GM19467 (cell line): ENCODE data around the gene SMIM10.
"Not testable (repeated sequence)": the region's sequence is repeated elsewhere in the genome, so short reads cannot be mapped to it uniquely, and the experiment has no call there.

Source experiments
- ATAC-seq: cut with Tn5 transposase; IDR thresholded peaks from one replicate; pipeline ENCODE4 v1.9.1; 2021; ENCODE audit warnings: mild to moderate bottlenecking, moderate library complexity; ENCODE audit not compliant: unreplicated experiment

The SMIM10 gene

DNA sequence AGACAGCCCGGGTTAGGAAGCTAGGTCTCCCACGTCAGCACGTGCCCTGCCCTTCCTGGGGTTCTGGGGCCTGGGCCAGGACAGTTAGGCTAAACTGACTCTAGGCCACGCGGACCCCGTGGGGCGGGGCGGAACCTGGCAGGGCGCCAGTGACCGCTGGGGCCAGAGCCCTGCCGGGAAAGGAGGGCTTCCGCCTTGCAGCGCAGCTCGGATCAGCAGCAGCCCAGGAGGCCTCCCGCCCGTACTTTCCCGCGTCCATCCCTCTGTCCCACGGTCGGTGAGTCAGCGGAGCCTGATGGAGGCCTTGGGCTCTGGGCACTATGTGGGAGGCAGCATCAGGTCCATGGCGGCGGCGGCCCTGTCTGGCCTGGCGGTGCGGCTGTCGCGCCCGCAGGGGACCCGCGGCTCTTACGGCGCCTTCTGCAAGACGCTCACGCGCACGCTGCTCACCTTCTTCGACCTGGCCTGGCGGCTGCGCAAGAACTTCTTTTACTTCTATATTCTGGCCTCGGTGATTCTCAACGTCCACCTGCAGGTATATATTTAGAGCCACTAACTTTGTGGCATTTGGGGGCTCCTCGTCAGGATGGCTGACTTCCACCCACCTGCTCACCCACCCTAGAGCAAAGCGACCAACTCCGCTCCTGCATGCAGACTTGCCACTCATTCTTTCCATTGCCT lies at the start of gene SMIM10:
Gene SMIM10 (plus strand): TSS at position 191 of the 681 bp plus-strand sequence. CDS start 105 bp downstream, at position 296.
- no peak for ATAC-seq

DNA sequence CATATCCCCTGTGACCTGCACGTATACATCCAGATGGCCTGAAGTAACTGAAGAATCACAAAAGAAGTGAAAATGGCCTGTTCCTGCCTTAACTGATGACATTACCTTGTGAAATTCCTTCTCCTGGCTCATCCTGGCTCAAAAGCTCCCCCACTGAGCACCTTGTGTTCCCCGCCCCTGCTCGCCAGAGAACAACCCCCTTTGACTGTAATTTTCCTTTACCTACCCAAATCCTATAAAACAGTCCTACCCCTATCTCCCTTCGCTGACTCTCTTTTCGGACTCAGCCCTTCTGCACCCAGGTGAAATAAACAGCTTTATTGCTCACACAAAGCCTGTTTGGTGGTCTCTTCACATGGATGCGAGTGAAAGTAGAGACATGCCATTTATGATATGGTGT lies 44.4 kb upstream of the SMIM10 start:
- ATAC-seq, result not testable (repeated sequence)

DNA sequence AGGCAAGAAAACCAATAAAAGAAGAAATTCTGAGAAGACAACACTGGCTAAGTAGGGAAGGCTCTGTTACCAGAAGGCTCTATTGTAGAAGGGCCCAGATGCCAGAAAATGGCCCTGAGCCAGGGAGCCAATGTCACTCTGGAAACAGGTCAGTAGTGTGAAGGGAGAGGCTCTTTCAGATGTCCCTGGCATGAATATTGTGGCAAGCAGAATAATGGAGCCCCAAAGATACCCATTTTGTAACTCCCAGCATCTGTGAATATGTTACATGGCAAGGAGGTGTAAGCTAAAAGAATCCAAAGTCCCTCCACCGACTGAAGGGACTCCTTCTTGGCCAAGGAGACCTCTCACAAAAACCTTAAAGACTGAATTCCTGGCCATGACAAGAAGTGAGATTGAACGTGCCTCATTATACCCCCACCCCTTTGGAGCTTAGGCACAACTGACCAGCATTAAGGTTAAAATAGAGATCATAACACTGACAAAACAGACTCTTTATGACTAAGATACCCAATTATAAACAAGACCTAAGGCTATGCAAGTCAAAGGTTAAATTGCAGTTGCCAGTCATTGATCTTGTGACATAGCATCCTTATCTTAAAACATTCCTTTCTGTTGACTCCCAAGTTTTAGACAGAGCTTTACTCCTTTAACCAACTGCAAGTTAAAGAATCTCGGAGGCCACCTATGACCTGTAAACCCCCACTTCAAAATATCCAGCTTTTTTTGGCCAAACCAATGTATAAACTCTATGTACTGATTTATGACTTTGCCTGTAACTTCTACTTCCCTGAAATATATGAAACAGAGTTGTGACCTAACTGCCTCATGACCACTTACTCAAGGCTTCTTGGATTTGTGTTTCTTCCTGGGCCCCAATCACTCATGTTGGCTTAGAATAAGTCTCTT lies 42.2 kb upstream of the SMIM10 start:
- ATAC-seq, result no peak

DNA sequence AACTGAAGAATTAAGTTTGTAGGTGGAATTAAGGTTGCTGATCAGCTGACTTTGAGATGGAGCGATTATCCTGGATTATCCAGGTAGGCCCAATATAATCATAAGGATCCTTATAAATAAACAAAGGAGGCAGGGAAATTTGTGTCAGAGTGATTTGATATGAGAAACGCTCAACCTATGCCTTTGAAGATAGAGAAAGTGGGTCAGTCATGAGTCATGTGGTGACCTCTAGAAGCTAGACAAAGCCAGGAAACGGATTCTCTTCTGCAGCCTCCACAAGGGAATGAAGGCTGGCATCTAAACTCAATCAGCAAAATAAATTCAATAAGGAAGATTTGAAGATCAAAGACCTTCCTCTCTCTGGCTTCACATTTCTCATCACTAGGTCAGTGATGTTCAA lies 41.5 kb upstream of the SMIM10 start:
- ATAC-seq, result no peak

DNA sequence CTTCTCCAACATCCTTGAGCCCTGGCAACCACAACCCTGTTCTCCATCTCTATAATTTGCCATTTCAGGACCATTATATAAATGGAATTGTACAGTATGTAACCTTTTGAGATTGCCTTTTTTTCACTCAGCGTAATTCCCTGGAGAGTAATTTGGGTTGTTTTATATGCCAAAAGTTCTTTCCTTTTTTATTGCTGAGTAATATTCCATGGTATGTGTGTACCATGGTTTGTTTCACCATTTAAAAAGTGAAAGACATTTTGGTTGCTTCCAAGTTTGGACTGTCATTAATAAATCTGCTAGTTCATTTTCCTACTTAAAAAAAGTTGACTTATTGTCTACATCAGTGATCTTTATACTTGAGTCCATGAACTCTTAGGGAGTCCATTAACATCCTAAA lies 33.0 kb upstream of the SMIM10 start:
- no peak for ATAC-seq

DNA sequence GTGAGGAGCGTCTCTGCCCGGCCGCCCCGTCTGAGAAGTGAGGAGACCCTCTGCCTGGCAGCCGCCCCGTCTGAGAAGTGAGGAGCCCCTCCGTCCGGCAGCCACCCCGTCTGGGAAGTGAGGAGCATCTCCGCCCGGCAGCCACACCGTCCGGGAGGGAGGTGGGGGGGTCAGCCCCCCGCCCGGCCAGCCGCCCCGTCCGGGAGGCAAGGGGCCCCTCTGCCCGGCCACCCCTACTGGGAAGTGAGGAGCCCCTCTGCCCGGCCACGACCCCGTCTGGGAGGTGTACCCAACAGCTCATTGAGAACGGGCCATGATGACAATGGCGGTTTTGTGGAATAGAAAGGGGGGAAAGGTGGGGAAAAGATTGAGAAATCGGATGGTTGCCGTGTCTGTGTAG lies 30.4 kb upstream of the SMIM10 start:
- ATAC-seq, result not testable (repeated sequence)

DNA sequence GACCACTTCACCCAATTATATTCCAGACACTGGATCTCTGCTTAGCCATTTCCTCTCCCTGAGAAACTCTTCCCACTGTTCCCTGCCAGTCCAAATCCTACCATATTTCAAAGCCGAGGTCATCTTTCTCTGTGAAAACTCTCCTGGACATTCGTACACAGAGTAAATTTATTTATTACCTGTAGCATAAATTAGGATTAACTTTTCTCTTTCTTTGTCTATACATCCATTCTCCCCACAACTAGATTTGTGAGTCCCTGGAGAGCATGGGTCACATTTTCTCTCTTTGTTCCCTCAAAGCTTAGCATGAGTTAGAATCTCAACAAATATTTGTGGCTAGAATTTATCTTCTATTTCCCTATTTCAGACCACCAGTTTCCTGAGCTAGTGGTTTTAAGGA lies 27.8 kb upstream of the SMIM10 start:
- no peak for ATAC-seq

DNA sequence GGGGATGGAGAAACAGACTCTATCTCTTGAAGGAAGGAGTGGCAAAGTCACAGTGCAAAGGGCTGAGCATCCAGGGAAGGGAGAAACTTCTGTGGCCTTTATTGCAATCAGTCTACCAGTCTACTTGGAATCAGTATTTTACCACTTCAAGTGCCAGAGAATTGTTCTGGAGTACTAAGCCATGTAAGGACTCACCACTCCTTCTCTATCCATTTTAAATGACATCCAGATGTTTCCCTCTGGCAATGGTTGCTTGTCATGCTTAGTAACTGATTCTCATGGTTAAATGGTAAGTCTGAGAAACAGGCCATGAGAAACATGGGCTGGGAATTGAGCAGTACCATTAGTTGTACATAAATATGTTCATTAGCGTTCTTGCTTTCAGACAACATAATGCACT lies 21.1 kb upstream of the SMIM10 start:
- ATAC-seq, result no peak

DNA sequence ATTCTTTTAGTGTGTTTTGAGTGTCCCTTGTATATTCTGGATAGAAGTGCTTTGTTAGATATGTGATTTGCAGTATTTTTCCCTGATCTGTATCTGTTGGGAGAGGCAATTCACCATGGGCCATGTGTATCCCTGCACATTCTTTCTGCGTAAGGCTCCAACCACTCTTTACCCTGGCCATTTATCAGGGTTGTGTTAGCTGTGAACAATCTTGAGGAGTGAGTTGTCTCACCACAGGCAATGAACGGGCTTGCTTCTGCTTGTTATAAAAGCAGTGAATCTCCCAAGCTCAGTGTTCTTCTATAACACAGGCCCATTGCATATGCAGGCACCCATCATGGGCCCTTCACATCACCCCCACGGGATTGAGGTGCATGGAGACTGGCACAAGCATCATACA lies 18.9 kb upstream of the SMIM10 start:
- ATAC-seq, result no peak

DNA sequence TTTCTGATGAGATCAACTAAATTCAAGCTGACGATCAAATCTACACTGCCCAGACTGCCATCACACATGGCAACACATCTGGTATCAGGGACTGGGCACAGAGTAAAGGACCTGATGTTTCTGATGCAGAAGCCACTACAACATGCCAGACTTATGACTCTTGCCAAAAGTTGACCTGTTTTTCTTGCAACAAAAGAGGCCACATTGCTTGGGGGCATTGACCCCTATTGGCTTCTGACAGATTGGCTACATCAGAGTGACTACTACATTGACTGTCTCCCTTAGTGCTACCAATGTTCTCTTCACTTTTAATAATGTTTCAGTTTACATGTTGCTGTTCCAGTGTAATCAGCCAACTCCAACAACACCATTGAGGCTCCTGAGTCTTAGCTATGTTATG lies 15.3 kb upstream of the SMIM10 start:
- no peak for ATAC-seq

DNA sequence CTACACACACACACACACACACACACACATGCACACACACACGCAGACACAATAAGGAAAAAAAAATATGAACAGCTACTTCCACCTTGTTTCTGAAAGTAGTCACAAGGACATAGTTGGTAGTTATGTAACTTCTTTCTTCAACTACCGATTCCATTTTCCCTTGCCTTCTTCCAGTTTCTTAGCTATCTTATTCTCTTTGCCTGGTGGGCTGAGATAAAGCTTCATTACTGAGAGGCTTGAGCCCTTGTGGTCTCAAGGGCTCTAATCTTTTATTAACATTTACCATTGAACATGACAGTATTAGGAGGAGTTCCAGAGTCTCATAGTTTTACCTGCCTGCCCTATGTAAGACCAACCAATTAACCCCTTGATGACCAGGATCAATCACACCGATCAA lies 8.9 kb upstream of the SMIM10 start:
- ATAC-seq, result no peak

DNA sequence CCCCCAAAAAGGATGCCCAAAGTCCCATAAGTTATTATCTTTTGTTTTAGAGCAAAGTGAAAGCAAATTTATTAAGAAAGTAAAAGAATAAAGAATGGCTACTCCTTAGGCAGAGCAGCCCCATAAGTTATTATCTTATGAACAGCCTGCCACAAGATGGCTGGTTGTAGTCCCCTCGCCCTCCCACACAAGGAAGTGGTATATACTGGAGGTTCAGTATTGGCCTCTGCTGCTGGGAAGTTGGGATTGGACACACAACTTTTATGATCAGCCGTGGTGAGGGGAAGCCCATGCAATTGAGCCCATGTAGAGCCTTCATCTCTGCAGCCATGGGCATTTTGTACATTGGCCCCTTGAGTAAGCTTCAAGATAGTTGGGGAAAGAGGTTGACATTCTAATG lies 8.0 kb upstream of the SMIM10 start:
- ATAC-seq, result no peak

DNA sequence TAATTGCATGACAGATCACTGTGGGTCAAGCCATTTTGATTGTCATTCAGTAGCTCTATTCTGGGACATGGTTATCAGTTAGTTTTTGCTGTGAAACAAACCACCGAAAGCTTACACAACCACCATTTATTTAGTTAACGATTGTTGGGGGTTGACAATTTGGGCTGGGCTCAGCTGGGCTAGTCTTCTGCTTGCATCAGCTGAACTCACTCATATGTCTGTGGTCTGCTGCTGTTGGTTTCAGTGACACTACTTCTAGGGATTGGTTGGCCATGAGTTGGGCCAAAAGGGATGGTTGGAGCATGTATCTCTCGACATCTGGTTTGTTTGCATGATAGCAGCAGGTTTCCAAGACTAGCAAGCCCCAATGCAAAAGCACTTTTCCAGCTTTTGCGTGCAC lies 5.3 kb upstream of the SMIM10 start:
- no peak for ATAC-seq

DNA sequence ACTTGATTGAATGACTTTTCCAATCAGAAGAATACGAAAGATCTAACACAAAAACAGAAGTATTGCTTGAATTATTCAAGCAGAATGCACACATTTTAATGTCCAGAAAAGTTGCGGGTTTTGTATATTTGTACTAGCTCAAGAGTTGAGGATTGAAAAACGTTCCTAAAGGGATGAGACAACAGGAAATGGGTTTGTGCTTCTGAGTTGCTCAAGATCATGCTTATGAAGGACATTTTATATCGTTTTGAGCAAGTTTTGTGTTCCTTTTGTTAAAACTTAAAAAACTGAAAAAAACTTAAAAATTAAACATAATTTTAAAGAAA lies 353 bp upstream of the SMIM10 start:
- ATAC-seq, result no peak

DNA sequence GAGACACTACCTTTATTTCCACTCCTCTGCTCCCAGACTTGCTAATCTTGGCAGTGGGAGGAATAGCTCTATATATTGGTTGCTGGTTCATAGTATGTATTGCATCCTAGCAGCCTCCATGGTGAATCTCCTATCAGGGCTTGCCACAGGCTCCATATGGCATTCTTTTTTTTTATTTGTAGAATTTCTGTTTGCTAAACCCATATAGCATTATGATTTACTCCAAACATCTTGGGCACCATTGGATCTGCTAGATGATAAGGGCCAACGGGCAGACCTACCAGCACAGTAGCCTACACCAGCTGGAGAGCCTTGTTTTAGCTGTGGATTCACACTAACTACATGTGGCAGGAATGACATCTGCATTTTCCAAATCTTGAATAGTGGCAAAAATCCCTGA lies 6.9 kb downstream of the SMIM10 start:
- no peak for ATAC-seq

DNA sequence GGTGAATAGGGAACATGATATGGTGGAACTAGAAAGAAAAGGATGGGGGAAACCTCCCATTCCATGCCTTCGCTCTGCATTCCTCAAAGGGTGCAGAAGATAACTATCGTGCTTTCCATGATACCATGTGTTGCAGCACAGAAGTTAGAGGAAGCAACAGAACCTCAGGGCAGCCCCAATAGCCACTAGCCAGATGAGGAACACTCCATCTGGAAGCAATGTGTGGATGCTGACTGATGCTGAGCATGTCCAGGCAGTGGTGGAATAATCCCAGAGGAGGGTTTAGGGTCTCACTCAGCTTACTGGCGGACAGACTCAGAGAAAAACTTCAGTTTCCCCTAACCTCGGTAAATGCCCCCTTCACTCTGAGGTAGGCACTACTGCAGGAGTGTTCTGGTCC lies 7.5 kb downstream of the SMIM10 start:
- ATAC-seq, result no peak

DNA sequence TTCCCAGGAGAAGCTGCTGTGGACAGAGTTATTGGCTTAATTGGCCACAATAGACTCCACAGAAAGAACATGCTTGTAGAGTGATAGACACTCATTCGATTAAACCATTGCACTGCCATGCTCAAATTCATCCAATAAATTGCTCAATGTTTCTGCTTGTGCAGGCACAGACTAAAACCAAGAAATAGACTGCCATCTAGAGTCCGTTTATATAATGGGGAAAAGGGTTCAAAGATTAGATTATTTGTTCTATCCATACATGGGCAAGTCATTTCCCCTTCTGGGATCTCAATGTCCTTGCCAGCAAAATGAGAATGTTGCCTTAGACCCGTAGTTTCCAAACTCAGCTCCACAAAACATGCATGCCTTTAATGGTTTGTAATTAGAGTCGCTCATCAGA lies 8.7 kb downstream of the SMIM10 start:
- ATAC-seq, result no peak

DNA sequence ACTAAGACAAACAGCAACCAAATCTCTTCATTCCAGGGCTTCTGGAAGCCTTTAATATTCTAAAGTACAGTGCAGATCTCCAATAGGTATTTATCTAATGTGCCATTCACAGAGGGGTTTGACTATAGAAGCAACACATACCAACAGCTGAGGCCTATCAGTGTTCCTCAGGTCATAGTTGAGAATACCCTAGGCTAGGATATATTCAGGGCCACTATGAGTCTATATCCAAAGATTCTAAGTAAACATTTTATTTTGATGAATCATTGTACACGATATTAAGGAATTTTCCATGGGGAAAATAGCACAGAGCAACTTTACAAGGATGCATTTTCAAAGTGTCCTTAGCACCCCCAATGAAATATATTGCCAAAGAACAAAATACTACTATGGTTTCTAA lies 9.7 kb downstream of the SMIM10 start:
- ATAC-seq, result no peak

DNA sequence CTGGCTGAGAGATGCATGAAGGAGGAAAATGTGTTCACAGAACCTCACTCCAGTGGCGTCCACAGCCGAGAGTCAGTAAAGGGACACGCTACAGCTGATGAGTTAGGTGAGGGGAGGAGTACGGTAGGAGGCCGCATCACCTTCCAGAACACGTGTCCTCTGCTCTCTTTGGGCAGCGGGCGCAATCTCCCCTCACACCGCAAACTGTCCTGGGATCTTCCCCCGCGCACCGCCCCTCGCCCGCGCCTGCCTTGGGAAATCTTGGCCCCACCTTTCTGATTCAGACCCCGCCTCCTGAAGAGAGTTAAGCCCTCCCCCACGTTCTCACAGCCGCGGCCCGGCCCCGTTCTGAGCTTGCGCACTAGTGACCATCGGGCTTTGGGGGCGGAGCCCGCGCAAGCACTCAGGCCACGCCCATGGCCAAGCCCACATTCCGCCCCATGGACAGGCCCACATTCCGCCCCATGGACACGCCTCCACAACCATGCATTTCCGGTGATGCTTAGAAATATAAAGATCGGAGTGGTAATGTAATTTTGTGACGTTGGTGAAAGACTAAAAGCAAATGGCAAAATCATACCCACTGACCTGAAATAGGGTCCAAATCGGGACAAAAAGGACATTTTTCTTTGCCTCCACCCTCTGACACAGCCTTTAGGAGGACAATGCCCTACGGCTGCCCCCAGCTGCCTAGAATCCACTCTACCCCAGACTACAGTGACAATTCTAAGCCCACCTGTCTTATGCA lies 13.3 kb downstream of the SMIM10 start:
- ATAC-seq, result peak; percentile 89

DNA sequence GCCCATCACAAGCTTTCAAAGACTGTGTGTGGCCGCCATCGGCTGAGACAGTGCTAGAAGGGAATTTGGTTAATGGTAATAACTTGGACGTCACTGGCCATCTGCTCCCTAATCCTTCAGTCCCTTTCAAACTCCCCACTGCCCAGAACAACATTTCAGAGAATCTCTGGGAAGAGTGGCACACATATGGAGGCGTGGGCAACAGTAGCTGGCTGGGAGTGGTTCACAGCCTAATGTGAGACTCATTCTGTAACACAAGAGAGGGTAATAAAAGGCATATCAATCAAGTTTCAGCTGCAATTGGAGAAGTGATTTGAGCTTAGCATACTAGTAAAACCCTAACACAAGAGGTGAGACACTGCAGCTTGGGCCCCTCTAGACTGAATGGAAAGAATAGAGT lies 15.4 kb downstream of the SMIM10 start:
- no peak for ATAC-seq

DNA sequence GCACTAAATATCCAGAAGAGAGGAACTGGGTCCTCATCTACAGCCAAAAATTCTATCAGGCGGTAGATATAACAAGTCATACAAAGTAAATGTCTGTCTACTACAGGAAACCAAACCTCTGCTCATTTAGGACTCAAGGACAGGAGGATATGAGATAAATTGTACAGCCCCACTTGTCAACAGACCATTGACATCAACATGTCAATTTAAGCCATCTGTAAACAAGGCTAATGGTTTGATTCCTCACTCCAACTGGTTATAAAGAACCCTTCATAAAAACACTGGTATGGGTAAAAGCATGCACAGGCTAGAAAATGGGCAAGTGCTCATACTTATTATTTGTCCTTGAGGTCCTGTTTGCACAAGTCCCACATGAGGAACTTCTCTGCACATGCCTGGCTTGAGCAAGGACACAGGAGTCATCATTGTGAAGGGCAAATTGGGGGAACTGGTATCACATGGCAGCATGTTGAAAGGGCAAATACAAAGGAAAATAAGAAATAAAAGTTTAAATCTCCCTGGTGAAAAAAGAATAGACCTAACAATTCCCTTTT lies 18.3 kb downstream of the SMIM10 start:
- no peak for ATAC-seq

DNA sequence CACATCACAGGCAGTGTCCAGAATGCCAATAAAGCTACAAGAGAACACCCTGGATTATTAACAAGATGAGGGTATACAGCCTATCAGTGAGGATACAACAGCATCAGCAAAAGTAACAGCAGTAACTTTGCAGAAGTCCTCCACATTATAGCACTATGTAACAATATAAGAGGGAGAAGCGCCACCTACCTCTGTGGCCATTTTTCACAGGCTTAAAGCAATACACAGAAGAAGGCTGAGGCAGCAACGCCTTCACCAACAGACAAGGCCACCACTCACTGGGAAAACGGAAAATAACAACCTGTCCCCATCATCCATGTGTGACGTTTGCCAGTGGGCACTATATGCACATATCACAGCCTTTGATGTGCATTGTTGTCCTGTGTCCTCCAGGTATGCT lies 19.0 kb downstream of the SMIM10 start:
- ATAC-seq, result no peak
